Activated CD8-positive, alpha-beta memory T cell treated with anti-CD3 and anti-CD28 coated beads for 48 hours (primary cell): ENCODE results near the gene BTBD2.
"Not testable (repeated sequence)": the region's sequence is repeated elsewhere in the genome, so short reads cannot be mapped to it uniquely, and the experiment has no call there.

Source experiments
- DNase-seq, 3 experiments: peaks; one replicate each; pipeline ENCODE4 v3.0.0-alpha.2; 2020; ENCODE audit warnings: low read depth in 2 of 3, low spot score in 2 of 3

Gene BTBD2

GRCh38 chr19:2016041-2016807 is 710 bp upstream of the BTBD2 start:
- no peak for DNase-seq

GRCh38 chr19:2014731-2015607 is 545 bp downstream of the BTBD2 start:
- DNase-seq, result no peak

GRCh38 chr19:2014131-2014571 is 1.4 kb downstream of the BTBD2 start:
- DNase-seq, result no peak

GRCh38 chr19:2013683-2013961 is 1.9 kb downstream of the BTBD2 start:
- no peak for DNase-seq

GRCh38 chr19:2012941-2013682 is 2.4 kb downstream of the BTBD2 start:
- no peak for DNase-seq

- no peak for DNase-seq
Measured at GRCh38 chr19:2011169-2011568, 4.3 kb downstream of the BTBD2 start.

- DNase-seq, result no peak
Measured at GRCh38 chr19:2010135-2010668, 5.3 kb downstream of the BTBD2 start.

- DNase-seq, result no peak
Measured at GRCh38 chr19:2003874-2004273, 11.6 kb downstream of the BTBD2 start.

- DNase-seq, result no peak
Measured at GRCh38 chr19:1999856-2000515, 15.5 kb downstream of the BTBD2 start.

GRCh38 chr19:1998712-1999708 is 16.5 kb downstream of the BTBD2 start:
- DNase-seq, result no peak

GRCh38 chr19:1997353-1998233 is 17.9 kb downstream of the BTBD2 start:
- no peak for DNase-seq

- no peak for DNase-seq
Measured at GRCh38 chr19:1992759-1993260, 22.7 kb downstream of the BTBD2 start.

GRCh38 chr19:1991018-1991913 is 24.2 kb downstream of the BTBD2 start:
- no peak for DNase-seq

- no peak for DNase-seq
Measured at GRCh38 chr19:1990230-1991017, 25.1 kb downstream of the BTBD2 start.

GRCh38 chr19:1989513-1990229 is 25.8 kb downstream of the BTBD2 start:
- no peak for DNase-seq

- DNase-seq, result not testable (repeated sequence)
Measured at GRCh38 chr19:1988464-1988863, 27.1 kb downstream of the BTBD2 start.
